Bronchial epithelial cell (primary cell): ENCODE results near the gene SOX5. TPM values are rescaled to one million over a fixed set of nuclear protein-coding genes. Genes with fewer than 3 reads are reported as not detected.

Experiments used
- DNase-seq: peaks from one replicate; pipeline ENCODE4 v3.0.0-alpha.2; 2010; ENCODE audit warnings: low read depth
- FAIRE-seq: peaks from 2 replicates; lab custom pipeline; 2011; peaks lifted over from hg19 to GRCh38; lab: Jason Lieb, UNC
- H3K27me3 ChIP-seq: 2 replicates; pipeline ENCODE4 v1.5.1; 2011; ENCODE audit warnings: low read length; ENCODE audit not compliant: control insufficient read depth, insufficient read depth
- H3K36me3 ChIP-seq: 2 replicates; pipeline ENCODE4 v1.5.1; 2011; ENCODE audit warnings: low read length; ENCODE audit not compliant: control insufficient read depth, insufficient read depth
- H3K4me3 ChIP-seq: 2 replicates; pipeline ENCODE4 v1.5.1; 2011; ENCODE audit warnings: mild to moderate bottlenecking, low read depth, low read length, control low read depth
- CTCF ChIP-seq: IDR thresholded peaks from 2 replicates; pipeline ENCODE4 v1.5.1; 2011; ENCODE audit warnings: mild to moderate bottlenecking, moderate library complexity, low read length, control low read depth, inconsistent platforms; ENCODE audit not compliant: insufficient read depth, severe bottlenecking
- total RNA-seq: library from RNA; depleted of rRNA; stranded (reverse); fragments of >200 nt; gene quantifications from 2 replicates; pipeline ENCODE4 v1.2.1, GENCODE V29; 2014

The SOX5 gene
- total RNA-seq, 1 donor from 2014 or later, result under 0.01 TPM

- Histone ChIP-seq H3K27me3 (no peaks in the 10 kb centered on the region), H3K4me3 (no peak overlapping the region), H3K36me3 (no peaks in the 10 kb centered on the region)
- DNase-seq (no peak), FAIRE-seq (no peak)
- TF ChIP-seq CTCF, result no peak
Measured at GRCh38 chr12:23550753-23551152, 398.7 kb downstream of the SOX5 start.

GRCh38 chr12:23548742-23549141 lies 400.7 kb downstream of the SOX5 start:
- no peak overlapping the region for H3K4me3 ChIP-seq
- FAIRE-seq, result no peak
- no peaks in the 10 kb centered on the region for H3K27me3 ChIP-seq
- TF ChIP-seq CTCF, result no peak
- H3K36me3 ChIP-seq, result no peaks in the 10 kb centered on the region
- no peak for DNase-seq

GRCh38 chr12:23546756-23547155 lies 402.7 kb downstream of the SOX5 start:
- DNase-seq (no peak), FAIRE-seq (no peak)
- no peaks in the 10 kb centered on the region for H3K27me3 ChIP-seq
- H3K4me3 ChIP-seq, result no peak overlapping the region
- no peaks in the 10 kb centered on the region for H3K36me3 ChIP-seq
- TF ChIP-seq CTCF, result no peak

- Histone ChIP-seq H3K27me3 (no peaks in the 10 kb centered on the region), H3K4me3 (no peak overlapping the region), H3K36me3 (no peaks in the 10 kb centered on the region)
- no peak for TF ChIP-seq CTCF
- no peak for FAIRE-seq
- no peak for DNase-seq
Measured at GRCh38 chr12:23543767-23544166, 405.7 kb downstream of the SOX5 start.

- FAIRE-seq (no peak), DNase-seq (no peak)
- H3K27me3 ChIP-seq, result no peaks in the 10 kb centered on the region
- H3K4me3 ChIP-seq, result no peak overlapping the region
- TF ChIP-seq CTCF, result no peak
- H3K36me3 ChIP-seq, result no peaks in the 10 kb centered on the region
Measured at GRCh38 chr12:23542187-23542586, 407.3 kb downstream of the SOX5 start.

- no peaks in the 10 kb centered on the region for H3K36me3 ChIP-seq
- FAIRE-seq (no peak), DNase-seq (no peak)
- H3K4me3 ChIP-seq, result no peak overlapping the region
- H3K27me3 ChIP-seq, result no peaks in the 10 kb centered on the region
- no peak for TF ChIP-seq CTCF
Measured at GRCh38 chr12:23540572-23540971, 408.9 kb downstream of the SOX5 start.
